HepG2 (cell line): ENCODE results near the gene IL21R. TPM values are rescaled to one million over a fixed set of nuclear protein-coding genes. Genes with fewer than 3 reads are reported as not detected.

Experiments used
- CREB3 ChIP-seq: sonication (generic); formaldehyde crosslinking; IDR thresholded peaks from 2 replicates; pipeline ENCODE4 v1.5.0; 2020; ENCODE audit warnings: missing genetic modification reagents
- FOXJ3 ChIP-seq: sonication (generic); formaldehyde crosslinking; IDR thresholded peaks from 2 replicates; pipeline ENCODE4 v1.4.0; 2020; ENCODE audit warnings: missing genetic modification reagents, mild to moderate bottlenecking, borderline replicate concordance
- HMGXB4 ChIP-seq, 2 experiments: sonication (generic) in 1 of 2; formaldehyde crosslinking in 1 of 2; IDR thresholded peaks; 2 replicates each; pipeline versions ENCODE4 v1.4.0 to v1.6.1; 2018 to 2020; ENCODE audit warnings: missing genetic modification reagents in 2 of 2, borderline replicate concordance in 1 of 2, low read depth in 1 of 2, mild to moderate bottlenecking in 1 of 2, missing biosample characterization in 1 of 2
- ISL2 ChIP-seq: sonication (generic); formaldehyde crosslinking; IDR thresholded peaks from 2 replicates; pipeline ENCODE4 v1.5.0; 2020; ENCODE audit warnings: missing genetic modification reagents
- KAT8 ChIP-seq: IDR thresholded peaks from 2 replicates; pipeline ENCODE4 v1.6.1; 2016; ENCODE audit warnings: missing genetic modification reagents, missing compliant biosample characterization
- KDM6A ChIP-seq: IDR thresholded peaks from 2 replicates; pipeline ENCODE4 v1.6.1; 2016; ENCODE audit warnings: low read depth
- MAX ChIP-seq: IDR thresholded peaks from 2 replicates; pipeline ENCODE4 v1.6.1; 2012; ENCODE audit warnings: inconsistent platforms
- MIER3 ChIP-seq: IDR thresholded peaks from 2 replicates; pipeline ENCODE4 v1.6.1; 2016; ENCODE audit warnings: missing compliant biosample characterization, borderline replicate concordance
- MLX ChIP-seq: IDR thresholded peaks from 2 replicates; pipeline ENCODE4 v1.6.1; 2016
- TARDBP ChIP-seq: sonication (generic); formaldehyde crosslinking; IDR thresholded peaks from 2 replicates; pipeline ENCODE4 v1.8.0; 2022; ENCODE audit warnings: mild to moderate bottlenecking, missing genetic modification reagents
- TEAD2 ChIP-seq: sonication (generic); formaldehyde crosslinking; IDR thresholded peaks from 2 replicates; pipeline ENCODE4 v1.9.0; 2021; ENCODE audit warnings: missing genetic modification reagents
- ZBTB10 ChIP-seq: sonication (generic); formaldehyde crosslinking; IDR thresholded peaks from 2 replicates; pipeline ENCODE4 v1.4.0; 2020; ENCODE audit warnings: missing genetic modification reagents, borderline replicate concordance
- ZNF597 ChIP-seq: sonication (generic); formaldehyde crosslinking; IDR thresholded peaks from 2 replicates; pipeline ENCODE4 v1.5.0; 2020; ENCODE audit warnings: missing genetic modification reagents
- ZNF652 ChIP-seq: IDR thresholded peaks from 2 replicates; pipeline ENCODE4 v1.6.1; 2016; ENCODE audit warnings: low read depth, borderline replicate concordance
- ZNF691 ChIP-seq: sonication (generic); formaldehyde crosslinking; IDR thresholded peaks from 2 replicates; pipeline ENCODE4 v1.4.0; 2020; ENCODE audit warnings: missing genetic modification reagents, low read depth, mild to moderate bottlenecking, borderline replicate concordance
- ZNF710 ChIP-seq: sonication (generic); formaldehyde crosslinking; IDR thresholded peaks from 2 replicates; pipeline ENCODE4 v1.5.0; 2020; ENCODE audit warnings: mild to moderate bottlenecking, missing genetic modification reagents, borderline replicate concordance
- ZNF790 ChIP-seq: sonication (generic); formaldehyde crosslinking; IDR thresholded peaks from 2 replicates; pipeline ENCODE4 v1.8.0; 2022; ENCODE audit warnings: missing genetic modification reagents, mild to moderate bottlenecking, borderline replicate concordance
- polyA plus RNA-seq, 8 experiments: library from polyadenylated mRNA; depleted of rRNA in 3 of 8; stranded (reverse) in 7 of 8; unstranded in 1 of 8; fragments of >200 nt; fragmentation: Illumina TruSeq in 4 of 8; extraction: Trizol in 4 of 8; gene quantifications; 2 replicates each; pipeline versions ENCODE4 v1.2.1 to v1.2.3, GENCODE V29; 2011 to 2016; ENCODE audit warnings: low read depth in 4 of 8, missing spikeins in 1 of 8, mixed read lengths in 1 of 8; ENCODE audit not compliant: insufficient read depth in 1 of 8
- total RNA-seq, 5 experiments: library from RNA; depleted of rRNA; stranded (reverse); fragments of >200 nt; fragmentation: Illumina TruSeq; extraction: Trizol; gene quantifications; 2 replicates each; pipeline ENCODE4 v1.2.3, GENCODE V29; 2016; ENCODE audit warnings: low read depth in 1 of 5

The IL21R gene
- total and polyA plus RNA-seq, 2 of the 13 experiments (the other 11 are each of a cell fraction or from before 2014, with no cell fraction given): 0.49 to 0.64 TPM

- TF ChIP-seq ZNF691 (peak; percentile 77; the same call in 1 of the 2 replicates), TARDBP (CRISPR knock-in tag) (peak; percentile 68), ZNF790 (CRISPR knock-in tag) (no peak), ZNF652 (peak; percentile 86), HMGXB4 (CRISPR knock-in tag; IDR thresholded peaks at IDR 0.05; ENCODE audit: borderline replicate concordance in 1 of 2, low read depth in 1 of 2) (no peak), ZBTB10 (CRISPR knock-in tag) (peak; percentile 77; the same call in 1 of the 2 replicates), ZNF710 (CRISPR knock-in tag) (peak; percentile 98), FOXJ3 (CRISPR knock-in tag) (peak; percentile 87; the same call in 1 of the 2 replicates), ISL2 (CRISPR knock-in tag) (peak; percentile 89), KAT8 (0 out of 2 replicates have a peak, but pooled peaks have one; percentile 55), MAX (peak; percentile 59; the same call in 1 of the 2 replicates), CREB3 (CRISPR knock-in tag) (no peak; the same call in 1 of the 2 replicates), KDM6A (peak; percentile 46; the same call in 1 of the 2 replicates), TEAD2 (no peak), MIER3 (peak; percentile 93; the same call in 1 of the 2 replicates), ZNF597 (CRISPR knock-in tag) (no peak), MLX (CRISPR knock-in tag) (peak; percentile 48; the same call in 1 of the 2 replicates)
Measured at GRCh38 chr16:27364493-27365141, 37.4 kb upstream of the IL21R start (continued).
